Stimulated activated CD4-positive, alpha-beta T cell treated with anti-CD3 and anti-CD28 coated beads, Interleukin-1b, Interleukin-23, amount 100 ng/mL, for 24 hours (primary cell): ENCODE measurements around the gene GTF2E1.
"Not testable (repeated sequence)": the region's sequence is repeated elsewhere in the genome, so short reads cannot be mapped to it uniquely, and the experiment has no call there.

Experiments used
- DNase-seq, 4 experiments: peaks; one replicate each; pipeline ENCODE4 v3.0.0-alpha.2; 2020; ENCODE audit warnings: low read depth in 4 of 4, low spot score in 1 of 4

GTF2E1 gene

GRCh38 chr3:120742198-120742848, at the start of gene GTF2E1, which contains the start of gene RABL3:
Gene GTF2E1, plus strand, starts transcription at chr3:120742744. Its CDS starts 7,809 bp downstream, at chr3:120750553.
Gene RABL3, minus strand, starts transcription at chr3:120742516. Its CDS starts 9 bp downstream, at chr3:120742507.
- peak; percentile 88 to 93 (median 91) for DNase-seq

DNA sequence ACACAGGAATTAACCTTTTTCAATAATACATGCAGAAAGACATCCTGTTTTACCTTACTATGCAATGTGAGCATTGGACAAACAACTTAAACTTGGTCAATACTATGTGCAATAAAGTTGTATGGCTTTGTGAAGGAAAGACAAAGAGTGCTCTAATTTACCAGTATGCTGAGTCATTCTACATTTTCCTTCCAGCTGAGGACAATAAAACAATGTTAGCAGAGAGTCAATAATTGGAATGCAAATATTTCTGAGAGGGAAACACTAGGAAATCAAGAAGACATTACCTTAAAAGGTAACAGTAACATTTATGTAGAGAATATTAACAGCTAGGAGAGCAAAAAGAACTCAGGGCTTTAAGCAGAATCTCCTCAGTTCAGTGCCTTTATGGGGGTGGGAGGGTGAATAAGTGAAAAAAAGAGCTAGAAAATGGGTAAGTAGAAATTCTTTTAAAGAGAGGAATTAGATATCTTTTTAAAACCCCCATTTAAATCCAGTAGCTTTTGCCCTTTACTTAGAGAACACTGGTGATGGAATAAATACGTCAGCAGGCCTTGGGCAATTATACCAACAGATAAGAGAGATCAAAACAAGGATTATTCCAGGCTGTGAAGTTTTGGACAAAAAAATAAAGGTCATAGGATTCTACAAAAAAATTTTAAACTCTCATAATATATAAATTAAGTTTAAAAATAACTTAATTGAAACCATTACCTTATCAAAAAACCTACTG, 48.9 kb upstream of the GTF2E1 start:
- no peak for DNase-seq

GRCh38 chr3:120699333-120699732, 43.2 kb upstream of the GTF2E1 start:
- no peak for DNase-seq

GRCh38 chr3:120705884-120706582, 36.5 kb upstream of the GTF2E1 start:
- DNase-seq: no peak

DNA sequence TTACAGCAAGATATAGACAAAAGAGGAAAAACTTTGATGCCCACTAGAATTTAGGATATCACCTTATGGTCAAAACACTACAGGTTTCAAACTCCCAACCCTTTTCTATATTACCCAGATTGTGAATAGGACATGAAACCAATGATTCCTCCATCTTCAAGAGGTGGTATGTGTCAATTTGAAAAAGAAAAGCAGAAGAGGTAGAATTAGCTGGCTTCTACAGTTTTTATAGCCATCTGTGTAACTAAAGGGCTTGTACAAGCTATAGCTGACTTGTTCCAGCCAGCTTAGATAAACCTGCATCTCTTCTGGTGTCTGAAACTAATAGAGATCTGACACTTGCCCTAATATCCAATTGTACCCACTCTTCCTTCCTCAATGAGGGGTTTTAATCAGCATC, 35.6 kb upstream of the GTF2E1 start:
- no peak for DNase-seq

DNA sequence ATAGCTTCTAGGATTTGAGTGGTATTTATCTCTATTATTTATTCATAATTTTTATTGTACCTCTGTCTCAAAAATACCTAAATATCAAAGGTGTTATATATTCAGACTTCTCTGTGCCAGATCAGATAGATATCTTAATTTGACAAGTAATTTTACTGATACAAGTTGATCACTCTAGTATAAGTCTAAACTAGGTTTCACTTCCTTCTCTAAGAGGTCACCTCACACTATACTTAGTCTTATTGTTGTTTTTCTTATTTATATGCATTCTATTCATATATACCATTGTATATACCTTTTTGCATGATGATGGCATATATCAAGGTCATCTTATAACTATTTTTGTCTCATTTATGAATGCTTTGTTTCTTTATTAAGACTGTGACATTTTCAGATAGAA, 34.1 kb upstream of the GTF2E1 start:
- no peak for DNase-seq

GRCh38 chr3:120710369-120710768, 32.2 kb upstream of the GTF2E1 start:
- no peak for DNase-seq

GRCh38 chr3:120713262-120713661, 29.3 kb upstream of the GTF2E1 start:
- DNase-seq: no peak

GRCh38 chr3:120719167-120719834, 23.2 kb upstream of the GTF2E1 start:
- DNase-seq: peak in 2 of 4 experiments; percentile 18 to 20

GRCh38 chr3:120726791-120727190, 15.8 kb upstream of the GTF2E1 start:
- no peak for DNase-seq

- DNase-seq: no peak
These were observed 11.7 kb upstream of the GTF2E1 start for GRCh38 chr3:120730576-120731542.

DNA sequence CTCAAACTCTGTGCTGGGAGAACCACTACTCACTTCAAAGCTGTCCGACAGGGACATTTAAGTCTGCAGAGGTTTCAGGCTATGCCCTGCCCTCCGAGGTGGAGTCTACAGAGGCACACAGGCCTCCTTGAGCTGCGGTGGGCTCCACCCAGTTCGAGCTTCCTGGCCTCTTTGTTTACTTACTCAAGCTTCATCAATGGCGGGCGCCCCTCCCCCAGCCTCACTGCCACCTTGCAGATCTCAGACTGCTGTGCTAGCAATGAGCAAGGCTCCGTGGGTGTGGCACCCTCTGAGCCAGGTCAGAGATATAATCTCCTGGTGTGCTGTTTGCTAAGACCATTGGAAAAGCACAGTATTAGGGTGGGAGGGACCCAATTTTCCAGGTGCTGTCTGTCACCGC, 4.5 kb upstream of the GTF2E1 start:
- DNase-seq: not testable (repeated sequence)

DNA sequence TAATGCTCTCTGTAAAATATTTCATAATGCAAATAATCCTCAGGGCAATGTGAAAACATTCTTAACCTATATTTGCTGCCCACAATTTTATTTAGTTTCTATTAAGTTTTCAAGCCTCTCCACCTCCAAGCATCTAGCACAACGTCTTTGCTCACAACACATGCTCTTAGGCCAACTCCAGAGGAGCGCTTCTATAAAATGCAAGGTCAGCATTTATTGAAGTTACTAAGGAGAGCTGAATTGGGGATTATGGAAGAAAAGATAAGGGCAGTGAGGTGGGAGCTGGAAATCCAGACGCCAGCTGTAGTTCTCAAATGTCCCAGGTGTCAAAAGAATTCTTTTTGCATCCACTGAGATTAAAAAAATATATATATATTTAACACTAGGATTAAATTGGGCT, 1.2 kb upstream of the GTF2E1 start:
- no peak for DNase-seq

DNA sequence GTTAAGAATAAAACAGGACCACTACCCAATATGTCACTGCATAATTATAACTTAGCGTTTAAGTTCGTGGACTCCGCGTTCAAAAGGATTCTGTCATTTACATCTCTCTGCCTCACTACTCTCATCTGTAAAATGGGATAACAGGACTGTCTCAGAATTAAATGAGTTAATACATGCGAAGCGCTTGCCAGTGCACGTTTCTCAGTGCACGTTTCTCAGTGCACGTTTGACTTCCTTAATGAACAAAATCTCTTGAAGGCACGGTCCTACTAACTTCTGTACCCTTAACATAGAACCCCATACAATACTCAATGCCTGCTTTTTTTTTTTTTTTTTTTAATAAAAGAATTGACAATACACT, 727 bp upstream of the GTF2E1 start:
- DNase-seq: no peak

- peak in 3 of 4 experiments; percentile 4 to 10 (median 7) for DNase-seq
These were observed 363 bp downstream of the GTF2E1 start for GRCh38 chr3:120742849-120743365.

- DNase-seq: no peak
These were observed 1.1 kb downstream of the GTF2E1 start for GRCh38 chr3:120743556-120744195.

GRCh38 chr3:120745466-120745865, 2.9 kb downstream of the GTF2E1 start:
- no peak for DNase-seq

GRCh38 chr3:120749843-120750242, 7.3 kb downstream of the GTF2E1 start:
- DNase-seq: no peak

DNA sequence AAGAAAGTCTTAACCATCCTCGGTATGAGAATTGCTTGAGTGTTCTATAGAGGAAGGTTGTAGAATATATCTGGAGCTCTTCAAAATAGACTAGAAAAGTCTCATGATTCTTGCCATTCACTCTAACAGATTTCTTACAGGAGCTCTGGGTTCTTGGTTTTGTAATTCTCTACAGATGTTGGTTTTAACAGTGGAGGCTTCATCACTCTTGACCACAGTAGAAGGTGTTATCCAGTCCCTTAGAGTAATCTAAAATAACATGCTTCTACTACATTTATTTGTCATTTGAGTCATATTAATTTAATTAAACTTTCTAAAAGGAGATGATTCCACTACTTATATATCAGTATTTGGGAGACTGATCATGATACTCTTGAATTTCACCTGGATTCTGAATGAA, 9.7 kb downstream of the GTF2E1 start:
- no peak for DNase-seq

- DNase-seq: no peak
These were observed 10.3 kb downstream of the GTF2E1 start for GRCh38 chr3:120752865-120753264.
